Cardiac fibroblast (primary cell): ENCODE results near the gene TSC22D2.
"Not testable (repeated sequence)": the region's sequence is repeated elsewhere in the genome, so short reads cannot be mapped to it uniquely, and the experiment has no call there.

Experiments used
- DNase-seq, 2 donors: peaks; one replicate each; pipeline versions ENCODE4 v3.0.0 to v3.0.0-alpha.2; 2010; ENCODE audit warnings: low read depth in 2 of 2
- H3K4me3 ChIP-seq, 2 donors: replicated peaks in 1 of 2; 1 replicate in 1 of 2; 2 replicates in 1 of 2; pipeline ENCODE4 v1.5.1; 2011; ENCODE audit warnings: low read depth in 2 of 2, low read length in 2 of 2, mild to moderate bottlenecking in 2 of 2, moderate library complexity in 1 of 2
- TF ChIP-seq, protein P1 (sequence below): IDR thresholded peaks from one replicate; pipeline ENCODE4 v1.5.1; 2011; ENCODE audit warnings: low read depth, mild to moderate bottlenecking, low read length, inconsistent platforms

The TSC22D2 gene

DNA sequence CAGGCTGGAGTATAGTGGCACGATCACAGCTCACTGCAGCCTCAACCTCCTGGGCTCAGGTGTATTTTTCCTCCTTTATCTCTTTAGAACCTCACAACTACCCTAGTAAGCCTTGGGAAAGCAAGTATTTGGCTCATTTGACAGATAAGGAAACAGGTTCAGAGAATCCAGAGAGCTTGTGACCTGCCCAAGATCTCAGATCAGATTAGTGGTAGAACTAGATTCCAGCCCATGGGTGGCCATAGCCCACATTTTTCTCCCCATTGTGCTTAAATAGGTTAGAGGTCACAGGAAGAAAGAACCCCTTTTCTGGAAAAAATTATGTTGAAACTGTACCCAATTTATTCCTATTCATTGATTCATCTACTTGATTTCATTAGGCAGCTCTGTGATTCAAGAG is 64.3 kb downstream of the TSC22D2 start:
- H3K4me3 ChIP-seq = no peak overlapping the region
- TF ChIP-seq, protein P1, sequence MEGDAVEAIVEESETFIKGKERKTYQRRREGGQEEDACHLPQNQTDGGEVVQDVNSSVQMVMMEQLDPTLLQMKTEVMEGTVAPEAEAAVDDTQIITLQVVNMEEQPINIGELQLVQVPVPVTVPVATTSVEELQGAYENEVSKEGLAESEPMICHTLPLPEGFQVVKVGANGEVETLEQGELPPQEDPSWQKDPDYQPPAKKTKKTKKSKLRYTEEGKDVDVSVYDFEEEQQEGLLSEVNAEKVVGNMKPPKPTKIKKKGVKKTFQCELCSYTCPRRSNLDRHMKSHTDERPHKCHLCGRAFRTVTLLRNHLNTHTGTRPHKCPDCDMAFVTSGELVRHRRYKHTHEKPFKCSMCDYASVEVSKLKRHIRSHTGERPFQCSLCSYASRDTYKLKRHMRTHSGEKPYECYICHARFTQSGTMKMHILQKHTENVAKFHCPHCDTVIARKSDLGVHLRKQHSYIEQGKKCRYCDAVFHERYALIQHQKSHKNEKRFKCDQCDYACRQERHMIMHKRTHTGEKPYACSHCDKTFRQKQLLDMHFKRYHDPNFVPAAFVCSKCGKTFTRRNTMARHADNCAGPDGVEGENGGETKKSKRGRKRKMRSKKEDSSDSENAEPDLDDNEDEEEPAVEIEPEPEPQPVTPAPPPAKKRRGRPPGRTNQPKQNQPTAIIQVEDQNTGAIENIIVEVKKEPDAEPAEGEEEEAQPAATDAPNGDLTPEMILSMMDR = no peak
- DNase-seq = no peak

DNA sequence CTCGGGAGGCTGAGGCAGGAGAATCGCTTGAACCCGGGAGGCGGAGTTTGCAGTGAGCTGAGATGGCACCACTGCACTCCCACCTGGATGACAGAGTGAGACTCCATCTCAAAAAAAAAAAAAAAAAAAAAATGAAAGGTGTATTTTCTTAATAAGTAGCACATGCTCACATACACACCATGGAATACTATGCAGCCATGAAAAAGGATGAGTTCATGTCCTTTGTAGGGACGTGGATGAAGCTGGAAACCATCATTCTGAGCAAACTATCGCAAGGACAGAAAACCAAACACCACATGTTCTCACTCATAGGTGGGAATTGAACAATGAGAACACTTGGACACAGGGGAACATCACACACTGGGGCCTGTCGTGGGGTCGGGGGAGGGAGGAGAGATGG is 65.1 kb downstream of the TSC22D2 start:
- not testable (repeated sequence) for DNase-seq, H3K4me3 ChIP-seq

DNA sequence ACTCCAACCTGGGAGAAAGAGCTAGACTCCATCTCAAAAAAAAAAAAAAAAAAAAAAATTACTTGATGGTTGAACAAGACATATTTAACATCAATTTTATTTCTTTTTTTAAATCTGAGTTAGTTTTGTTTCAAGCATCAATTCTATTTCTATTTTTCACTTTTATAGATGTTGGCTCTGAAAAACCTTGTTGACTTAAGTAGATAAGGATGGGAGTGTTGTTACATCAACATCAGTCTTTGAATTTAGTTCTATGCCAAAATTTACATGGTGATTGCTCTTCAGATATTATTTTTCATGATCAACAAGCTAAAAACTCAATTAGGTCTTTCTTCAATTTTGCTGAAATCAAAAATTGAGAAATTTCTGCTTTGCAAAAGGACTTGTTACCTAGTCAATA is 71.3 kb downstream of the TSC22D2 start:
- no peak overlapping the region for H3K4me3 ChIP-seq
- TF ChIP-seq, protein P1 = no peak
- DNase-seq = no peak

DNA sequence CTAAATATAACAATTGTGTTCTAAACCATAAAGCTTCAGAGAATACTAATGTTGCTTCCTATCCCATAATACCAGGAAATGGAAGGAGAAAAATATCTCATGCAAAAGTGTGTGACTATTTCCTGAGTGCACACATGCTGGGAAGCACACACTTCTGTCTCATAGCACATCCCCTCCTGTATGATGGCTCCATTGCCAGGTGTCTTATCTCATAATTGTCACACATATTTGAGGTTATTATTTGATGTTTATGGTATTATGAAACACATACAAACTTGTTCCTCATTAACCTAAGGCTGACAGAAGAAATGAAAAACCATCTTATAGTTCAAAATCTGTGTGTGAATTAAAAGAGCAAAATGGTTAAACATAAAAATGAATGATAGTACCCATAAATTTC is 72.8 kb downstream of the TSC22D2 start:
- no peak overlapping the region for H3K4me3 ChIP-seq
- no peak for DNase-seq
- TF ChIP-seq, protein P1 = no peak

DNA sequence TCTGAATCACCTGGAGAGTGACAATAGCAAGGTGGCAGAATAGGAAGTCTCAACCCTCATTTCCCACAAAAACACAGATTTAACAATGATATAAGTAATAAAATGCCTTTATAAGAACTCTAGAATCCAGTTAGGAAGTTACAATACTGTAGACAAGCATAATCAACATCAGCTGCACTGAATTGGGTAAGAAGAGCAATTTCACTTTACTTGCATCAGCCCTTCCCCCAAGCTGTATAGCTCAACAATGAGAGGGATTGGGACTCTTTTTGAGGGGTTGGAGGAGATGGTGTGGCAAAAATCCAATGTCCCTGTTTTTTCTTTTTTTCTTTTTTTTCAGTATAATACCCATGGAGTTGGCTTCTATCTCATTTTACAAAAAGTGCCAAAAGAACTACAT is 75.1 kb downstream of the TSC22D2 start:
- H3K4me3 ChIP-seq = no peak overlapping the region
- TF ChIP-seq, protein P1 = no peak
- DNase-seq = no peak

DNA sequence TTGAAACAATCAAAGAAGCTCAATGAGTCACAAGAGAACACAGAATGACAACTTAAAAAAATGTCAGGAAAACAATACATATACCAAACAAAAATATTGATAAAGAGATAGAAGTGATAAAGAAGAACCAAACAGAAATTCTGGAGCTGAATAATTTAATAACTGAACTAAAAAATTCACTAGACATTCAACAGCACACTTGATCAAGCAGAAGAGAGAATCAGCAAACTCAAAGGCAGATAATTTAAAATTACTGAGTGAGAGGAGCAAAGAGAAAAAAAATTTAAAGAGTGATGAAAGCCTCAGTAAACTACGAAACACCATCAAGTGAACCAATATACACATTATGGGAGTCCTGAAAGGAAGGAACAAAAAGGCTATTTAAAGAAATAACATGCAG is 76.3 kb downstream of the TSC22D2 start:
- DNase-seq = no peak
- TF ChIP-seq, protein P1 = no peak
- no peak overlapping the region for H3K4me3 ChIP-seq

DNA sequence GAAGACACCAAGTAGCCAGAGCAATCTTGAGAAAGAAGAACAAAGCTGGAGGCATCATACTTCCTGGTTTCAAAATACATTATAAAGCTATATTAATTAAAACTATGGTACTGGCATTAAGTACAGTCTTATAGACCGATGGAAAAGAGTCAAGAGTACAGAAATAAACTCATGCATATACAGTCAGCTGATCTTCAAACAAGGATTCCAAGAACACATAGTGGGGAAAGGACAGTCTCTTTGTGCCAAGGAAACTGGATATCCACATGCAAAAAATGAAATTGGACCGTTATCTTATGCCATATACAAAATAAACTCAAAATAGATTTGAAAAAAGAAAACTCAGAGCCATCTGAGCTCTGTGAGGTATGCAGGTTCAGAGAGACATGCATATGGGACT is 80.8 kb downstream of the TSC22D2 start:
- TF ChIP-seq, protein P1 = no peak
- DNase-seq = no peak
- H3K4me3 ChIP-seq = no peak overlapping the region
